ENCODE measurements around the gene C5orf46. TPM values are rescaled to one million over a fixed set of nuclear protein-coding genes. Genes with fewer than 3 reads are reported as not detected.
"Not testable (repeated sequence)": the region's sequence is repeated elsewhere in the genome, so short reads cannot be mapped to it uniquely, and the experiment has no call there.

C5orf46 gene
- not detected for total RNA-seq
- polyA plus RNA-seq (ENCODE audit: insufficient read depth in 1 of 8, insufficient read length in 8 of 8, low replicate concordance in 1 of 8) = not detected
- long read RNA-seq, donor 1 = 0 reads
- long read RNA-seq, donor 2 = 0 reads
- long read RNA-seq, donor 3 = 0 reads
- long read RNA-seq, donor 4 = 0 reads
- long read RNA-seq, donor 5 = 0 reads
- long read RNA-seq, donor 6 = 0 reads
- long read RNA-seq, donor 7 = 0 reads
- long read RNA-seq, donor 8 = 0 reads
- long read RNA-seq, donor 9 = 0 reads
- long read RNA-seq, donor 10 = 0 reads
- long read RNA-seq, donor 11 = 0 reads

DNA sequence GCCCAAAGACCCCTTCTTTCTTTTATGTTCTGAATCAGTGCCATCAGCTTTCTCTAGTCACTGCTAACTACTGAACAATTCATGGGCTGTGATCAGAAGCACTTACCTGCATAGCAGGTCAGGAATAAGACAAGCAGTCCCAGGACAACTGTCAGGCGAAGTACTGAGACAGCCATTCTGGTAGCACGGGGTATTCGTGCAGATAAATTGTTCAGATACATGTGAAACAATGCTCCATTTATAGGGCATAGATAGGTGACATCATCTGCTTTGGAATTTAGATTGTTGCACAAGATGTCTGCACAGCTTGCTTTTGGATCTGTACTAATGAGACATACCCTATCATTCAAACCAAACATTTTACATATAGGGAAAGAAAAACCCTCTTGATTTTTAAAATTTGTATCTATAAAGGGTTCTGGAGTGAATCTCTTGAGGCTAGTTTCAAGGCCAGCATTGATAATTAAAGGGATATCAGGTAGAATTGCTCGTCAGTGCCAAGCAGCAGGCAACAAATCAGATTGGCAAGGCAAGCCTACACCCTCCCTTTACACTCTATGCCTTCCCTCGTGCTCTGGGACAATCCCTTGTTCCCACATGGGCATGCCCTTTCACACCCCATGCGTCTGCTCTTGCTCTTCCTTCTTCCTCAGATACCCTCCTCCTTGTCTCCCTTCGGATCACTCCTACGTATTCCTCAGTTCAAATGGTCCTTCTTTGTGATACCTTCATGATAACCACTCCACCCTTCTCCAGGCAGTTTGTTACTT lies at the start of gene C5orf46:
Gene C5orf46 (minus strand): TSS at position 213 of the 770 bp plus-strand sequence. CDS start 37 bp downstream, at position 176.
- Histone ChIP-seq H3K27ac (ENCODE audit: low read length) (no peak within 1 kb of the TSS), H3K4me1 (ENCODE audit: control insufficient read depth, insufficient read depth, low read length) (no peaks in the 10 kb centered on the region), H3K4me3 (ENCODE audit: low read length) (no peak within 1 kb of the TSS), H3K9me3 (replicated peaks; ENCODE audit: control insufficient read depth, low read depth, low read length) (no peaks in the 10 kb centered on the region), H3K36me3 (ENCODE audit: control insufficient read depth, insufficient read depth, low read length) (no peaks in the 10 kb centered on the region), H3K27me3 (ENCODE audit: control insufficient read depth, insufficient read depth, low read length) (no peaks in the 10 kb centered on the region)
- WGBS (ENCODE audit: insufficient coverage) = 84% methylated on average over 7 of the region's 8 CpGs
- no peak for DNase-seq

DNA sequence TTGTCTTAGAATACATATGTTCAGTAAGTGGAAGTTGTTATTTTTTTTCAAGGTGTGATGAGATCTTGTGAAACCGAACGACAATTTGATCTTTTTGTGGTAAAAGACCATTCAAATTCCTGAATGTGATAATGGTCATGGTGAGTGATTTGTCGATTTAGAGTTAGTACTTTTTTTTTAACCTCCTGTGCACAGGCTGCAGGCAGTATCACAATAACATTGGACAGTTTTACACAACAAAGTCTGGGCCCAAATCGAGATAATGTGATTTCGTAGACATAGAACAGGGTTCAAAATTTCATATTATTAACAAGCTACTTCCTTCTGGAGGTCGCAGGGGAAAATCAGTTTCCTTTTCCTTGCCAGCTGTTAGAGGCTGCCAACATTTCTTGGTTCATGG lies 48.6 kb upstream of the C5orf46 start:
- Histone ChIP-seq H3K27ac (ENCODE audit: low read length) (no peak overlapping the region), H3K4me1 (ENCODE audit: control insufficient read depth, insufficient read depth, low read length) (no peaks in the 10 kb centered on the region), H3K4me3 (ENCODE audit: low read length) (no peak overlapping the region), H3K27me3 (ENCODE audit: control insufficient read depth, insufficient read depth, low read length) (no peaks in the 10 kb centered on the region), H3K9me3 (replicated peaks; ENCODE audit: control insufficient read depth, low read depth, low read length) (no peaks in the 10 kb centered on the region), H3K36me3 (ENCODE audit: control insufficient read depth, insufficient read depth, low read length) (no peaks in the 10 kb centered on the region)
- DNase-seq = no peak
- WGBS (ENCODE audit: insufficient coverage) = 66% methylated on average over 3 of the region's 6 CpGs

- Histone ChIP-seq H3K4me1 (ENCODE audit: control insufficient read depth, insufficient read depth, low read length) (no peaks in the 10 kb centered on the region), H3K27me3 (ENCODE audit: control insufficient read depth, insufficient read depth, low read length) (no peaks in the 10 kb centered on the region), H3K36me3 (ENCODE audit: control insufficient read depth, insufficient read depth, low read length) (no peaks in the 10 kb centered on the region), H3K27ac (ENCODE audit: low read length) (no peak overlapping the region), H3K9me3 (replicated peaks; ENCODE audit: control insufficient read depth, low read depth, low read length) (no peaks in the 10 kb centered on the region), H3K4me3 (ENCODE audit: low read length) (no peak overlapping the region)
- DNase-seq = peak; percentile 23
- no CpG with 5 or more reads among the region's 2 CpGs for WGBS (ENCODE audit: insufficient coverage)
Observed at GRCh38 chr5:147949711-147950573, 43.6 kb upstream of the C5orf46 start.

- not testable (repeated sequence) for H3K27ac ChIP-seq (ENCODE audit: low read length); H3K9me3 ChIP-seq (replicated peaks; ENCODE audit: control insufficient read depth, low read depth, low read length); DNase-seq; H3K4me3 ChIP-seq (ENCODE audit: low read length); H3K36me3 ChIP-seq (ENCODE audit: control insufficient read depth, insufficient read depth, low read length); H3K27me3 ChIP-seq (ENCODE audit: control insufficient read depth, insufficient read depth, low read length); H3K4me1 ChIP-seq (ENCODE audit: control insufficient read depth, insufficient read depth, low read length)
- 86% methylated on average over 23 of the region's 25 CpGs for WGBS (ENCODE audit: insufficient coverage)
Observed at GRCh38 chr5:147946658-147947274, 40.4 kb upstream of the C5orf46 start.

GRCh38 chr5:147939431-147940114 lies 33.2 kb upstream of the C5orf46 start:
- Histone ChIP-seq H3K9me3 (replicated peaks; ENCODE audit: control insufficient read depth, low read depth, low read length) (no peaks in the 10 kb centered on the region), H3K36me3 (ENCODE audit: control insufficient read depth, insufficient read depth, low read length) (no peaks in the 10 kb centered on the region), H3K27me3 (ENCODE audit: control insufficient read depth, insufficient read depth, low read length) (no peaks in the 10 kb centered on the region), H3K27ac (ENCODE audit: low read length) (no peak overlapping the region), H3K4me3 (ENCODE audit: low read length) (no peak overlapping the region), H3K4me1 (ENCODE audit: control insufficient read depth, insufficient read depth, low read length) (no peaks in the 10 kb centered on the region)
- no peak for DNase-seq
- 71% methylated on average over 2 of the region's 4 CpGs for WGBS (ENCODE audit: insufficient coverage)

- peak; percentile 23 for DNase-seq
- Histone ChIP-seq H3K9me3 (replicated peaks; ENCODE audit: control insufficient read depth, low read depth, low read length) (no peaks in the 10 kb centered on the region), H3K4me1 (ENCODE audit: control insufficient read depth, insufficient read depth, low read length) (no peaks in the 10 kb centered on the region), H3K36me3 (ENCODE audit: control insufficient read depth, insufficient read depth, low read length) (no peaks in the 10 kb centered on the region), H3K4me3 (ENCODE audit: low read length) (no peak overlapping the region), H3K27ac (ENCODE audit: low read length) (no peak overlapping the region), H3K27me3 (ENCODE audit: control insufficient read depth, insufficient read depth, low read length) (no peaks in the 10 kb centered on the region)
- no CpG with 5 or more reads among the region's 3 CpGs for WGBS (ENCODE audit: insufficient coverage)
Observed at GRCh38 chr5:147935032-147935431, 28.7 kb upstream of the C5orf46 start.

DNA sequence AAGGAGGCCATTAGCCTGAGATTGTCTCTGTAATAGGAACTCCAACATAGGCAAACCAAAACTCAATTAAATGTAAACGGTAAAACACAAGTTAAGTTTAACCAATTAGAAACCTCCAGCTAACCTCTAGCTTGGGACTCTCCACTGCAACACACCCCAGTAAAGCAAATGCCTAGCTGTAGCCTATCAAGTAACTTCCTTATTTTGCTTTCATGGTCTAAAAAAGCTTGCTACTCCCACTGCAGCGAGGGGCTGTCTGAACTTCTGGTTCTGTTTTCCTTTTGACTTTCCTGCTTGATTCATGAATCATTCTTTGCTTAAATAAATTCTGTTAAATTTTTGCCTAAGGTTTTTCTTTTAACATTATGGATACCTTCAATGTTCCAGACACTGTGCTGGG lies 24.4 kb upstream of the C5orf46 start:
- DNase-seq = peak; percentile 13
- no peak overlapping the region for H3K27ac ChIP-seq (ENCODE audit: low read length)
- 50% methylated on average over 1 of the region's 2 CpGs for WGBS (ENCODE audit: insufficient coverage)
- no peaks in the 10 kb centered on the region for H3K4me1 ChIP-seq (ENCODE audit: control insufficient read depth, insufficient read depth, low read length)
- no peaks in the 10 kb centered on the region for H3K27me3 ChIP-seq (ENCODE audit: control insufficient read depth, insufficient read depth, low read length)
- no peak overlapping the region for H3K4me3 ChIP-seq (ENCODE audit: low read length)
- no peaks in the 10 kb centered on the region for H3K9me3 ChIP-seq (replicated peaks; ENCODE audit: control insufficient read depth, low read depth, low read length)
- no peaks in the 10 kb centered on the region for H3K36me3 ChIP-seq (ENCODE audit: control insufficient read depth, insufficient read depth, low read length)

DNA sequence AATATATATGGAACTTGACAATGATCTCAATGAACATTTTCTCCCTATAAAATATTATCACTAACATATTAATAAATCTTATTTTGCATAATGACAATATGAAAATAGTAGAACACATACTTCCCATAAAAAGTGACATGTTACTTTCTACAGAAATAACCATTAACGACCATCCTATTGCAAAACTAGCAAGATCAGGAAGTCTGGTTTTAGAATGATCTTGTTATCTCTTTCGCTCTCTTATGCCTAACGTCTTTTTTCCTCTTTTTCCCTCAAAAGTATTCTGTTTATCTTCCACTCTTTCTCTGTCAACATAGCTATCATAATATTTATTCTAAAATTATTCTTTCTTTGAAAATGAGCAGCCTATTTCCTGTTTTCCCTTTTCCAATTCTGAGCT lies 21.6 kb upstream of the C5orf46 start:
- Histone ChIP-seq H3K4me1 (ENCODE audit: control insufficient read depth, insufficient read depth, low read length) (no peaks in the 10 kb centered on the region), H3K36me3 (ENCODE audit: control insufficient read depth, insufficient read depth, low read length) (no peaks in the 10 kb centered on the region), H3K9me3 (replicated peaks; ENCODE audit: control insufficient read depth, low read depth, low read length) (no peaks in the 10 kb centered on the region), H3K27me3 (ENCODE audit: control insufficient read depth, insufficient read depth, low read length) (no peaks in the 10 kb centered on the region), H3K4me3 (ENCODE audit: low read length) (no peak overlapping the region), H3K27ac (ENCODE audit: low read length) (no peak overlapping the region)
- no peak for DNase-seq
- no CpG with 5 or more reads among the region's 3 CpGs for WGBS (ENCODE audit: insufficient coverage)

DNA sequence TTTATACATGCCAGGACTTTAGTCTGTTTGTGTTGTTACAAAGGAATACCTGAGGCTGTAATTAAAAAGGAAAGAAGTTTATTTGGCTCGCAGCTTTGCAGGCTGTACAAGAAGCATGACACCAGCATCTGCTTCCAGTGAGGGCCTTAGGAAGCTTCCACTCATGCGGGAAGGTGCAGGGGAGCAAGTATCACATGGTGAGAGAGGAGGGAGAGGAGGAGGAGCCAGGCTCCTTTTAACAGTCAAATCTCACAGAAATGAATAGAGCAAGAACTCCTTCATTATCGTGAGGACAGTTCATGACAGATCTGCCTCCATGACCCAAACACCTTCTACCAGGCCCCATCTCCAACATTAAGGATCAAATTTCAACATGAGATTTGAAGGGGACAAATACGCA lies 18.7 kb upstream of the C5orf46 start:
- H3K36me3 ChIP-seq (ENCODE audit: control insufficient read depth, insufficient read depth, low read length) = no peaks in the 10 kb centered on the region
- no peak overlapping the region for H3K4me3 ChIP-seq (ENCODE audit: low read length)
- H3K4me1 ChIP-seq (ENCODE audit: control insufficient read depth, insufficient read depth, low read length) = no peaks in the 10 kb centered on the region
- no peaks in the 10 kb centered on the region for H3K27me3 ChIP-seq (ENCODE audit: control insufficient read depth, insufficient read depth, low read length)
- H3K9me3 ChIP-seq (replicated peaks; ENCODE audit: control insufficient read depth, low read depth, low read length) = no peaks in the 10 kb centered on the region
- no peak for DNase-seq
- no peak overlapping the region for H3K27ac ChIP-seq (ENCODE audit: low read length)
- 86% methylated on average over 1 of the region's 4 CpGs for WGBS (ENCODE audit: insufficient coverage)

Data from muscle of leg (tissue), 16 donors.